Loucy (cell line): Measurements from ENCODE around the gene CAMK2D.

Experiments
- CTCF ChIP-seq: fragments of 200-600 bp; sonication (generic); conservative IDR thresholded peaks from 2 replicates; pipeline ENCODE4 v1.5.1; 2014; ENCODE audit warnings: mild to moderate bottlenecking, antibody characterized with exemption, low read length
- EZH2phosphoT487 ChIP-seq: fragments of 200-600 bp; IDR thresholded peaks from 2 replicates; pipeline ENCODE4 v1.6.1; 2018; ENCODE audit warnings: antibody characterized with exemption, mild to moderate bottlenecking, moderate library complexity, borderline replicate concordance

- TF ChIP-seq CTCF (no peak), EZH2phosphoT487 (no peak)
These were observed 132.8 kb downstream of the CAMK2D start for GRCh38 chr4:113628711-113629110.
